ENCODE measurements around the gene ZSWIM5. TPM values are rescaled to one million over a fixed set of nuclear protein-coding genes. Genes with fewer than 3 reads are reported as not detected.
"Not testable (repeated sequence)": the region's sequence is repeated elsewhere in the genome, so short reads cannot be mapped to it uniquely, and the experiment has no call there.

The ZSWIM5 gene
- polyA plus RNA-seq, 2 donors: 0.41 to 0.71 TPM

DNA sequence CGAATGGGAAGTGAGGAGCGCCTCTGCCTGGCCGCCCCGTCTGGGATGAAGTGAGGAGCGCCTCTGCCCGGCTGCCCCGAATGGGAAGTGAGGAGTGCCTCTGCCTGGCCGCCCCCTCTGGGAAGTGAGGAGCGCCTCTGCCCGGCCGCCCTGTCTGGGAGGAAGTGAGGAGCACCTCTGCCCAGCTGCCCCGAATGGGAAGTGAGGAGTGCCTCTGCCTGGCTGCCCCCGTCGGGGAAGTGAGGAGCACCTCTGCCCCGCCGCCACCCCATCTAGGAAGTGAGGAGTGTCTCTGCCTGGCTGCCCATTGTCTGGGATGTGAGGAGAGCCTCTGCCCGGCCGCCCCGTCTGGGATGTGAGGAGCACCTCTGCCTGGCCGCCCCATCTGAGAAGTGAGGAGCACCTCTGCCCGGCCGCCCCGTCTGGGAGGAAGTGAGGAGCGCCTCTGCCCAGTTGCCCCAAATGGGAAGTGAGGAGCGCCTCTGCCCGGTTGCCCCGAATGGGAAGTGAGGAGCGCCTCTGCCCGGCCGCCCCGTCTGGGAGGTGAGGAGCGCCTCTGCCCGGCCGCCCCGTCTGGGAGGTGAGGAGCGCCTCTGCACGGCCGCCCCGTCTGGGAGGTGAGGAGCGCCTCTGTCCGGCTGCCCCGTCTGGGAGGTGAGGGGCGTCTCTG is 100.8 kb downstream of the ZSWIM5 start:
- H3K4me1 ChIP-seq (ENCODE audit: control insufficient read depth in 2 of 2, insufficient read depth in 2 of 2, low read length in 1 of 2); H3K27ac ChIP-seq (ENCODE audit: low read depth in 2 of 2, low read length in 1 of 2); H3K36me3 ChIP-seq (ENCODE audit: control insufficient read depth in 2 of 2, insufficient read depth in 2 of 2, low read length in 1 of 2); H3K9me3 ChIP-seq (ENCODE audit: control insufficient read depth in 2 of 2, insufficient read depth in 1 of 2, low read depth in 1 of 2, low read length in 1 of 2); H3K4me3 ChIP-seq (ENCODE audit: low read depth in 1 of 2, low read length in 2 of 2); H3K27me3 ChIP-seq (ENCODE audit: control insufficient read depth in 1 of 2, insufficient read depth in 2 of 2, low read length in 2 of 2): not testable (repeated sequence)
- WGBS, 2 donors: 96 to 97% methylated on average over 32 to 43 of the region's 43 CpGs

DNA sequence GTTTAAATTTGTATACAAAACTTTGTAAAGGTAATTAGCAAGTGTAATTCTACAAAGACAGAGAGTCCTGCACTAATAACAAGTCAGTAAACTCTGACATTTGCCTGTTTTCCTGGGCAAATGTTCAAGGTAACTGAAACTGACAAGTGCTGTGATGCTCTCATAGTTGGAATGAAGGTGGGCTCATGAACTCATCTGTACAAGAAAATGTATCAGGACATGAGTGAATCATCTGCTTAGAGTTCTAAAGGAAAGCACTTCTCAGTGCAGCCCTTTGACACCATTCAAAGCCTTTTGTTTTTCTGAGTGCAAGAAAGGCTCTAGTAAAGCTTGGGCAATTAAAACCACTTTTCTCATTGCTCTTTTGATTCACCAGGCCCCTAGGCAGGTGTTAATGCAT is 102.9 kb downstream of the ZSWIM5 start:
- no peak overlapping the region for H3K4me3 ChIP-seq (ENCODE audit: low read depth in 1 of 2, low read length in 2 of 2)
- H3K4me1 ChIP-seq (ENCODE audit: control insufficient read depth in 2 of 2, insufficient read depth in 2 of 2, low read length in 1 of 2): no peaks in the 10 kb centered on the region
- no peak overlapping the region for H3K27ac ChIP-seq (ENCODE audit: low read depth in 2 of 2, low read length in 1 of 2)
- no peaks in the 10 kb centered on the region for H3K27me3 ChIP-seq (ENCODE audit: control insufficient read depth in 1 of 2, insufficient read depth in 2 of 2, low read length in 2 of 2)
- no peaks in the 10 kb centered on the region for H3K9me3 ChIP-seq (ENCODE audit: control insufficient read depth in 2 of 2, insufficient read depth in 1 of 2, low read depth in 1 of 2, low read length in 1 of 2)
- no peaks in the 10 kb centered on the region for H3K36me3 ChIP-seq (ENCODE audit: control insufficient read depth in 2 of 2, insufficient read depth in 2 of 2, low read length in 1 of 2)

DNA sequence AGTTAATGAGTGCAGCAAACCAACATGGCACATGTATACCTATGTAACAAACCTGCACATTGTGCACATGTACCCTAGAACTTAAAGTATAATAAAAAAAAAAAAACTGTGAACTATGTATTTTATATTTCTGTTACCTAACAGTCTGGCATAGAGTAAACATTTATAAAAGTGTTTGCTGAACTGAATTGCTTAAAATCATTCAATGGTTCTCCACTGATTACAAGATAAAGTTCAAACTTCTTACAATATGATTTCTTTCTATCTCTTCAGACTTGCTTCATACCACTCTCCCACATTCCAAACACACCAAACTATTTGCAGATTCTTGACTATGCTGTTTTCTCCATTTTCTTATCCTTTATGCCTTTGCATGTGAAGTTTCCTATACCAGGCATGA is 104.5 kb downstream of the ZSWIM5 start:
- Histone ChIP-seq H3K27me3 (ENCODE audit: control insufficient read depth in 1 of 2, insufficient read depth in 2 of 2, low read length in 2 of 2) (no peaks in the 10 kb centered on the region), H3K27ac (ENCODE audit: low read depth in 2 of 2, low read length in 1 of 2) (no peak overlapping the region)

DNA sequence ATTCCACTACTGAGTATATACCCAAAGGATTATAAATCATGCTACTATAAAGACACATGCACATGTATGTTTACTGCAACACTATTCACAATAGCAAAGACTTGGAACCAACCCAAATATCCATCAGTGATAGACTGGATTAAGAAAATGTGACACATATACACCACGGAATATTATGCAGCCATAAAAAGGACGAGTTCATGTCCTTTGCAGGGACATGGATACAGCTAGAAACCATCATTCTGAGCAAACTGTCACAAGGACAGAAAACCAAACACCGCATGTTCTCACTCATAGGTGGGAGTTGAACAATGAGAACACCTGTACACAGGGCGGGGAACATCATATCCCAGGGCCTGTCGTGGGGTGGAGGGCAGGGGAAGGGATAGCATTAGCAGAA is 104.9 kb downstream of the ZSWIM5 start:
- not testable (repeated sequence) for H3K9me3 ChIP-seq (ENCODE audit: control insufficient read depth in 2 of 2, insufficient read depth in 1 of 2, low read depth in 1 of 2, low read length in 1 of 2); H3K4me3 ChIP-seq (ENCODE audit: low read depth in 1 of 2, low read length in 2 of 2); H3K27ac ChIP-seq (ENCODE audit: low read depth in 2 of 2, low read length in 1 of 2); H3K4me1 ChIP-seq (ENCODE audit: control insufficient read depth in 2 of 2, insufficient read depth in 2 of 2, low read length in 1 of 2); H3K27me3 ChIP-seq (ENCODE audit: control insufficient read depth in 1 of 2, insufficient read depth in 2 of 2, low read length in 2 of 2); H3K36me3 ChIP-seq (ENCODE audit: control insufficient read depth in 2 of 2, insufficient read depth in 2 of 2, low read length in 1 of 2)
- 84 to 85% methylated on average over 5 of the region's 5 CpGs for WGBS, 2 donors

More for the DNA sequence above, 104.5 kb downstream of the ZSWIM5 start:
- Histone ChIP-seq H3K36me3 (ENCODE audit: control insufficient read depth in 2 of 2, insufficient read depth in 2 of 2, low read length in 1 of 2) (no peaks in the 10 kb centered on the region), H3K4me3 (ENCODE audit: low read depth in 1 of 2, low read length in 2 of 2) (no peak overlapping the region), H3K4me1 (ENCODE audit: control insufficient read depth in 2 of 2, insufficient read depth in 2 of 2, low read length in 1 of 2) (no peaks in the 10 kb centered on the region), H3K9me3 (ENCODE audit: control insufficient read depth in 2 of 2, insufficient read depth in 1 of 2, low read depth in 1 of 2, low read length in 1 of 2) (no peaks in the 10 kb centered on the region)

DNA sequence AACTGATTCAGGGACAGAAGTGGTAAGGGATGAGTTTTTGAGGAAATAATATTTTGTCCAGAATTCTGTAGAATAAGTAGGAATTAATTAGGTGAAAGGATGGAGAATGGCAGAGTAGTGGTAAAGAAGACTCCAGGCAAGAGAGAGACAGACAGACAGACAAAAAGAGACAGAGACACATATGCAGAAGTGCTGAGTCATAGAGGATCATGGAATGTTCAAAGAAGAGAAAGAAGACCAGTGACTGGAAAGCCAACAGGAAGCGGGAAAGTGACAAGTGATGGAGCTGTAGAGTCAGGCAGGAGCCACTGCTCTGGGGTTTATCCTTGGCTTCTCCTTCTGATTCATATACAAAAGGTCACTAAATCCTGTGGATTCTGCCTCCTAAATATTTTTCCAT is 108.5 kb downstream of the ZSWIM5 start:
- H3K4me1 ChIP-seq (ENCODE audit: control insufficient read depth in 2 of 2, insufficient read depth in 2 of 2, low read length in 1 of 2): no peaks in the 10 kb centered on the region
- 92 to 100% methylated on average over 1 of the region's 1 CpG for WGBS, 2 donors

DNA sequence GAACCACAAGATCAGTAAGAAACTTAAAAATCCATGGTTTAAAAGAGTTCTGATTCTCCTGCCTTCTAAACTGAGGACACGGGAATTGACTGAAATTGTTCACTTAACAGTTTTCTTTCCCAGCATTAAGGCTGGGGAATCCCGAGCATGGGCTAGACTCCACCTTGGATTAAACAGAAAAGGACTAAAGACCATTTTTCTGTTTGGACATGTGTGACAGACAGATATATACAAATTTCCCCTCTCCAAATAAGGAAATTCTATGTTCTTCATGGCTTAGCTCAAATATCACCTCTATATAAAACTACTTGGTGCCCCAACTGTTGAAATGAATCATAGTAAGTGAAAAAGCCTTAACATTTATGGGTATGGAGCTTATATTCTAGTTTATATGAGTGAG is 109.3 kb downstream of the ZSWIM5 start:
- H3K4me1 ChIP-seq (ENCODE audit: control insufficient read depth in 2 of 2, insufficient read depth in 2 of 2, low read length in 1 of 2): no peaks in the 10 kb centered on the region
- WGBS, 2 donors: 54 to 76% methylated on average over 2 of the region's 2 CpGs
- H3K4me3 ChIP-seq (ENCODE audit: low read depth in 1 of 2, low read length in 2 of 2): no peak overlapping the region
- no peak overlapping the region for H3K27ac ChIP-seq (ENCODE audit: low read depth in 2 of 2, low read length in 1 of 2)
- no peaks in the 10 kb centered on the region for H3K36me3 ChIP-seq (ENCODE audit: control insufficient read depth in 2 of 2, insufficient read depth in 2 of 2, low read length in 1 of 2)
- no peaks in the 10 kb centered on the region for H3K9me3 ChIP-seq (ENCODE audit: control insufficient read depth in 2 of 2, insufficient read depth in 1 of 2, low read depth in 1 of 2, low read length in 1 of 2)
- H3K27me3 ChIP-seq (ENCODE audit: control insufficient read depth in 1 of 2, insufficient read depth in 2 of 2, low read length in 2 of 2): no peaks in the 10 kb centered on the region

More for the DNA sequence above, 108.5 kb downstream of the ZSWIM5 start:
- no peaks in the 10 kb centered on the region for H3K9me3 ChIP-seq (ENCODE audit: control insufficient read depth in 2 of 2, insufficient read depth in 1 of 2, low read depth in 1 of 2, low read length in 1 of 2)
- no peak overlapping the region for H3K27ac ChIP-seq (ENCODE audit: low read depth in 2 of 2, low read length in 1 of 2)
- H3K27me3 ChIP-seq (ENCODE audit: control insufficient read depth in 1 of 2, insufficient read depth in 2 of 2, low read length in 2 of 2): no peaks in the 10 kb centered on the region
- H3K36me3 ChIP-seq (ENCODE audit: control insufficient read depth in 2 of 2, insufficient read depth in 2 of 2, low read length in 1 of 2): no peaks in the 10 kb centered on the region
- no peak overlapping the region for H3K4me3 ChIP-seq (ENCODE audit: low read depth in 1 of 2, low read length in 2 of 2)

DNA sequence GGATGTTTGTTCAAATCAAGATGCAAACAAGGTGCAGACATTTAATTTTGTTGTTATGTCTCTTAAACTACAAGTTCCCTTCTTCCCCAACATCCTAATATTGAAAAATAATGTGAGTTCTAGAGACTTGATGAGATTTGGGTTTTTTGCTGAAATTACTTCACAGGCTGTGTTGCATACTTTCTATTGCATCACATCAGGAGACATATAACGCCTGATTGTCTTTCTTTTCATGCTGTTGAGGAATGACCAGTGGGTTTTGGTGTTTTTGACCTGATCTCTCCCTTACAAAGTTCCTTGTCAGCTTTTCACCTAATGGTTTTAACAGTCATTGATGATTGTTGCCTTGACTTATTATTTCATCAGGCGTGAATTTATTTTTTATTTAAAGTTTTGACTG is 111.0 kb downstream of the ZSWIM5 start:
- Histone ChIP-seq H3K4me3 (ENCODE audit: low read depth in 1 of 2, low read length in 2 of 2) (no peak overlapping the region), H3K27me3 (ENCODE audit: control insufficient read depth in 1 of 2, insufficient read depth in 2 of 2, low read length in 2 of 2) (no peaks in the 10 kb centered on the region), H3K36me3 (ENCODE audit: control insufficient read depth in 2 of 2, insufficient read depth in 2 of 2, low read length in 1 of 2) (no peaks in the 10 kb centered on the region), H3K27ac (ENCODE audit: low read depth in 2 of 2, low read length in 1 of 2) (no peak overlapping the region), H3K4me1 (ENCODE audit: control insufficient read depth in 2 of 2, insufficient read depth in 2 of 2, low read length in 1 of 2) (no peaks in the 10 kb centered on the region), H3K9me3 (ENCODE audit: control insufficient read depth in 2 of 2, insufficient read depth in 1 of 2, low read depth in 1 of 2, low read length in 1 of 2) (no peaks in the 10 kb centered on the region)
- 88 to 94% methylated on average over 2 of the region's 2 CpGs for WGBS, 2 donors

DNA sequence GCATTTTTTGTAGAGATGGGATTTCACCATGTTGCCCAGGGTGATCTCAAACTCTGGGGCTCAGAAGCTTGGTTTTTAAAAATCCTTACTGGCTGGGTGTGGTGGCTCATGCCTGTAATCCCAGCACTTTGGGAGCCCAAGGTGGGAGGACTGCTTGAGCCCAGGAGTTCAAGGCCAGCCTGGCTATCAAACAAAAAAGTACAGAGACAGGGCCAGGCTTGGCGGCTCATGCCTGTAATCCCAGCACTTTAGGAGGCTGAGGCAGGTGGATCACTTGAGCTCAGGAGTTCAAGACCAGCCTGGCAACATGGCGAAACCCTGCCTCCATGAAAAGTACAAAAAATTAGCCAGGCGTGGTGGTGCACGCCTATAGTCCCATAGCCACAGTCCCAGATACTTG is 112.0 kb downstream of the ZSWIM5 start:
- H3K27me3 ChIP-seq (ENCODE audit: control insufficient read depth in 1 of 2, insufficient read depth in 2 of 2, low read length in 2 of 2); H3K9me3 ChIP-seq (ENCODE audit: control insufficient read depth in 2 of 2, insufficient read depth in 1 of 2, low read depth in 1 of 2, low read length in 1 of 2); H3K27ac ChIP-seq (ENCODE audit: low read depth in 2 of 2, low read length in 1 of 2); H3K4me1 ChIP-seq (ENCODE audit: control insufficient read depth in 2 of 2, insufficient read depth in 2 of 2, low read length in 1 of 2); H3K36me3 ChIP-seq (ENCODE audit: control insufficient read depth in 2 of 2, insufficient read depth in 2 of 2, low read length in 1 of 2); H3K4me3 ChIP-seq (ENCODE audit: low read depth in 1 of 2, low read length in 2 of 2): not testable (repeated sequence)
- WGBS, 2 donors: 94 to 97% methylated on average over 4 of the region's 4 CpGs

DNA sequence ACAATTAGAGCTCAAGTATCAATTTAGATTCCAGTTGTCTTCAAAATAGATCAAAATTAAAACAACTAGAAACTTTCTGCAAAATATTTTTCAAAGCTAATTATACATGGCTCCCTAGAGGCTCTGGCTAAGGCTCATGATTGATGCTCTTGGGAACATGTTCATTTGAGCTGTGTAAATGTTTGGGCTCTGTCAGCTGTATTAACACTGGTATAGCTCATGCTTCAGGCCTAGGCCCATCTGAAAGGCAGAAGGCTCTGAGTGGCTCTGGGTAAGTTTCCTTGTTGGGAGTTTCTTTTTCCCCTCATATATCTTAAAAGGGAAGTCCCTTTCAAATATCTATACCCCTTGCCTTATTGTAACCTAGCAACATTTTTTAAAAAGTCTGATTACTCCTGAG is 113.1 kb downstream of the ZSWIM5 start:
- no peaks in the 10 kb centered on the region for H3K9me3 ChIP-seq (ENCODE audit: control insufficient read depth in 2 of 2, insufficient read depth in 1 of 2, low read depth in 1 of 2, low read length in 1 of 2)
- H3K36me3 ChIP-seq (ENCODE audit: control insufficient read depth in 2 of 2, insufficient read depth in 2 of 2, low read length in 1 of 2): no peaks in the 10 kb centered on the region
- H3K27ac ChIP-seq (ENCODE audit: low read depth in 2 of 2, low read length in 1 of 2): no peak overlapping the region
- H3K4me1 ChIP-seq (ENCODE audit: control insufficient read depth in 2 of 2, insufficient read depth in 2 of 2, low read length in 1 of 2): no peaks in the 10 kb centered on the region
- no peaks in the 10 kb centered on the region for H3K27me3 ChIP-seq (ENCODE audit: control insufficient read depth in 1 of 2, insufficient read depth in 2 of 2, low read length in 2 of 2)
- H3K4me3 ChIP-seq (ENCODE audit: low read depth in 1 of 2, low read length in 2 of 2): no peak overlapping the region

DNA sequence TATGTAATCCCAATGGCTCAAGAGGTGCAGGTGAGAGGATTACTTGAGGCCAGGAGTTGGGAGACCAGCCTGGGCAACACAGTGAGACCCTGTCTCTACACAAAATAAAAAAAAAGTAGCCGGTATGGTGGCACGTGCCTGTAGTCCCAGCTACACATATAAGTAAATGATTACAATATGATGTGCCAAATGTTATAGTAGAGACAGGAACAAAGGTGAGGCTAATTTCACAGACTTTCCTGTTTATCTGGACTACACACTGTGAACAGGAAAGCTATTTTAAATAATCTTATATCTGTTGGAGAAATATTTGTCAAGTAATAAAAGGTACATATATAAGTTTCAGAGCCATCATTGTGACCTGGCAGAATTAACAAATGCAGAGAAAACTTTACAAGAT is 116.7 kb downstream of the ZSWIM5 start:
- H3K4me3 ChIP-seq (ENCODE audit: low read depth in 1 of 2, low read length in 2 of 2): no peak overlapping the region
- H3K27ac ChIP-seq (ENCODE audit: low read depth in 2 of 2, low read length in 1 of 2): no peak overlapping the region
- WGBS, 2 donors: 67 to 72% methylated on average over 2 of the region's 2 CpGs
- no peaks in the 10 kb centered on the region for H3K4me1 ChIP-seq (ENCODE audit: control insufficient read depth in 2 of 2, insufficient read depth in 2 of 2, low read length in 1 of 2)
- H3K36me3 ChIP-seq (ENCODE audit: control insufficient read depth in 2 of 2, insufficient read depth in 2 of 2, low read length in 1 of 2): no peaks in the 10 kb centered on the region
- no peaks in the 10 kb centered on the region for H3K9me3 ChIP-seq (ENCODE audit: control insufficient read depth in 2 of 2, insufficient read depth in 1 of 2, low read depth in 1 of 2, low read length in 1 of 2)
- H3K27me3 ChIP-seq (ENCODE audit: control insufficient read depth in 1 of 2, insufficient read depth in 2 of 2, low read length in 2 of 2): no peaks in the 10 kb centered on the region
